H1 (cell line): ENCODE measurements around the gene KRT7.
"Not testable (repeated sequence)": the region's sequence is repeated elsewhere in the genome, so short reads cannot be mapped to it uniquely, and the experiment has no call there.

Source experiments
- POLR2A ChIP-seq, 2 experiments: IDR thresholded peaks; 1 replicate in 1 of 2; 2 replicates in 1 of 2; pipeline ENCODE4 v1.6.1; 2011; ENCODE audit warnings: low read depth in 2 of 2, low read length in 2 of 2, mild to moderate bottlenecking in 2 of 2; ENCODE audit errors: control extremely low read depth in 1 of 2
- TF ChIP-seq, protein P1 (sequence below), 3 experiments: IDR thresholded peaks; 1 replicate in 2 of 3; 2 replicates in 1 of 3; pipeline versions ENCODE4 v1.5.1 to v1.6.1; 2011; ENCODE audit warnings: low read length in 3 of 3, mild to moderate bottlenecking in 3 of 3, inconsistent platforms in 2 of 3, low read depth in 1 of 3, moderate library complexity in 1 of 3; ENCODE audit not compliant: insufficient read depth in 1 of 3; ENCODE audit errors: control extremely low read depth in 1 of 3

DNA sequence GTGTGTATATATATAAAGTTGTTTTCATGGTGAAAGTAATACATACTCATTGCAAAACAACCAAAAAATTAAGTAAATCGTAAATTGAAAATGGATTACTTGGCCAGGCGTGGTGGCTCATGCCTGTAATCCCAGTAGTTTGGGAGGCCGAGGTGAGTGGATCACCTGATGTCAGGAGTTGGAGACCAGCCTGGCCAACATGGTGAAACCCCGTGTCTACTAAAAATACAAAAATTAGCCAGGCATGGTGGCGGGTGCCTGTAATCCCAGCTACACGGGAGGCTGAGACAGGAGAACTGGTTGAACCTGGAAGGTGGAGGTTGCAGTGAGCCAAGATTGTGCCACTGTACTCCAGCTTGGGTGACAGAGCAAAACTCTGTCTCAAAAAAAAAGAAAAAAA is 7.2 kb downstream of the KRT7 start:
- TF ChIP-seq, protein P1, sequence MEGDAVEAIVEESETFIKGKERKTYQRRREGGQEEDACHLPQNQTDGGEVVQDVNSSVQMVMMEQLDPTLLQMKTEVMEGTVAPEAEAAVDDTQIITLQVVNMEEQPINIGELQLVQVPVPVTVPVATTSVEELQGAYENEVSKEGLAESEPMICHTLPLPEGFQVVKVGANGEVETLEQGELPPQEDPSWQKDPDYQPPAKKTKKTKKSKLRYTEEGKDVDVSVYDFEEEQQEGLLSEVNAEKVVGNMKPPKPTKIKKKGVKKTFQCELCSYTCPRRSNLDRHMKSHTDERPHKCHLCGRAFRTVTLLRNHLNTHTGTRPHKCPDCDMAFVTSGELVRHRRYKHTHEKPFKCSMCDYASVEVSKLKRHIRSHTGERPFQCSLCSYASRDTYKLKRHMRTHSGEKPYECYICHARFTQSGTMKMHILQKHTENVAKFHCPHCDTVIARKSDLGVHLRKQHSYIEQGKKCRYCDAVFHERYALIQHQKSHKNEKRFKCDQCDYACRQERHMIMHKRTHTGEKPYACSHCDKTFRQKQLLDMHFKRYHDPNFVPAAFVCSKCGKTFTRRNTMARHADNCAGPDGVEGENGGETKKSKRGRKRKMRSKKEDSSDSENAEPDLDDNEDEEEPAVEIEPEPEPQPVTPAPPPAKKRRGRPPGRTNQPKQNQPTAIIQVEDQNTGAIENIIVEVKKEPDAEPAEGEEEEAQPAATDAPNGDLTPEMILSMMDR (IDR thresholded peaks at IDR 0.05; ENCODE audit: control extremely low read depth in 1 of 3, insufficient read depth in 1 of 3, low read depth in 1 of 3, low read length in 3 of 3), result not testable (repeated sequence)
- TF ChIP-seq POLR2A (IDR thresholded peaks at IDR 0.05; ENCODE audit: control extremely low read depth in 1 of 2, low read depth in 2 of 2, low read length in 2 of 2), result not testable (repeated sequence)
